Mucosa of stomach (tissue), 1 donor: ENCODE data around the gene PRELID3B.

Experiments used
- H3K27me3 ChIP-seq: one replicate; pipeline ENCODE4 v1.7.0; 2013; ENCODE audit warnings: mild to moderate bottlenecking, low read length; ENCODE audit not compliant: control insufficient read depth, insufficient read depth
- H3K36me3 ChIP-seq: one replicate; pipeline ENCODE4 v1.7.0; 2013; ENCODE audit warnings: low read length; ENCODE audit not compliant: control insufficient read depth, insufficient read depth
- H3K4me1 ChIP-seq: one replicate; pipeline ENCODE4 v1.7.0; 2013; ENCODE audit warnings: mild to moderate bottlenecking, low read length; ENCODE audit not compliant: control insufficient read depth, insufficient read depth
- H3K4me3 ChIP-seq: one replicate; pipeline ENCODE4 v1.7.0; 2013; ENCODE audit warnings: low read length
- H3K9ac ChIP-seq: one replicate; pipeline ENCODE4 v1.7.0; 2013; ENCODE audit warnings: mild to moderate bottlenecking, low read length, moderate library complexity
- H3K9me3 ChIP-seq: one replicate; pipeline ENCODE4 v1.7.0; 2013; ENCODE audit warnings: mild to moderate bottlenecking, low read length, moderate library complexity; ENCODE audit not compliant: control insufficient read depth
- donor health status: Pancreatic carcinoma.

The PRELID3B gene

GRCh38 chr20:58995461-58996225, 46.9 kb downstream of the PRELID3B start:
- H3K9ac ChIP-seq: no peak overlapping the region
- H3K4me1 ChIP-seq: no peaks in the 10 kb centered on the region
- H3K27me3 ChIP-seq: no peaks in the 10 kb centered on the region
- no peak overlapping the region for H3K4me3 ChIP-seq
- H3K36me3 ChIP-seq: peaks cover 17% of the 10 kb centered on the region
- H3K9me3 ChIP-seq: no peaks in the 10 kb centered on the region

- no peak overlapping the region for H3K4me3 ChIP-seq
- H3K4me1 ChIP-seq: no peaks in the 10 kb centered on the region
- H3K27me3 ChIP-seq: no peaks in the 10 kb centered on the region
- H3K9ac ChIP-seq: no peak overlapping the region
- H3K36me3 ChIP-seq: peaks cover 22% of the 10 kb centered on the region
- no peaks in the 10 kb centered on the region for H3K9me3 ChIP-seq
Observed at GRCh38 chr20:58994390-58995159, 48.0 kb downstream of the PRELID3B start.

- H3K4me1 ChIP-seq: no peaks in the 10 kb centered on the region
Observed at GRCh38 chr20:58993332-58994248, 49.0 kb downstream of the PRELID3B start.

GRCh38 chr20:58992911-58993310, 49.7 kb downstream of the PRELID3B start:
- H3K9ac ChIP-seq: no peak overlapping the region
- no peak overlapping the region for H3K4me3 ChIP-seq
- H3K36me3 ChIP-seq: peaks cover 29% of the 10 kb centered on the region
- no peaks in the 10 kb centered on the region for H3K4me1 ChIP-seq
- H3K9me3 ChIP-seq: no peaks in the 10 kb centered on the region
- H3K27me3 ChIP-seq: no peaks in the 10 kb centered on the region

More at GRCh38 chr20:58993332-58994248, 49.0 kb downstream of the PRELID3B start:
- no peak overlapping the region for H3K9ac ChIP-seq
- H3K4me3 ChIP-seq: no peak overlapping the region
- H3K36me3 ChIP-seq: peaks cover 28% of the 10 kb centered on the region
- no peaks in the 10 kb centered on the region for H3K9me3 ChIP-seq
- no peaks in the 10 kb centered on the region for H3K27me3 ChIP-seq

GRCh38 chr20:58991715-58992114, 50.9 kb downstream of the PRELID3B start:
- Histone ChIP-seq H3K9me3 (no peaks in the 10 kb centered on the region), H3K9ac (no peak overlapping the region), H3K36me3 (peaks cover 38% of the 10 kb centered on the region), H3K27me3 (no peaks in the 10 kb centered on the region), H3K4me3 (no peak overlapping the region), H3K4me1 (no peaks in the 10 kb centered on the region)

- Histone ChIP-seq H3K9ac (no peak overlapping the region), H3K36me3 (peaks cover 38% of the 10 kb centered on the region), H3K4me1 (no peaks in the 10 kb centered on the region), H3K9me3 (no peaks in the 10 kb centered on the region), H3K27me3 (no peaks in the 10 kb centered on the region), H3K4me3 (no peak overlapping the region)
Observed at GRCh38 chr20:58990651-58991445, 51.7 kb downstream of the PRELID3B start.

GRCh38 chr20:58989196-58989595, 53.4 kb downstream of the PRELID3B start:
- no peaks in the 10 kb centered on the region for H3K4me1 ChIP-seq
- H3K36me3 ChIP-seq: peaks cover 31% of the 10 kb centered on the region
- no peak overlapping the region for H3K4me3 ChIP-seq
- H3K9me3 ChIP-seq: no peaks in the 10 kb centered on the region
- H3K27me3 ChIP-seq: no peaks in the 10 kb centered on the region
- no peak overlapping the region for H3K9ac ChIP-seq

GRCh38 chr20:58988565-58988882, 54.1 kb downstream of the PRELID3B start:
- no peaks in the 10 kb centered on the region for H3K9me3 ChIP-seq
- no peaks in the 10 kb centered on the region for H3K27me3 ChIP-seq
- H3K4me3 ChIP-seq: no peak overlapping the region
- peaks cover 31% of the 10 kb centered on the region for H3K36me3 ChIP-seq
- H3K4me1 ChIP-seq: no peaks in the 10 kb centered on the region
- no peak overlapping the region for H3K9ac ChIP-seq

GRCh38 chr20:58987790-58988564, 54.6 kb downstream of the PRELID3B start:
- peaks cover 26% of the 10 kb centered on the region for H3K36me3 ChIP-seq
- no peak overlapping the region for H3K4me3 ChIP-seq
- no peaks in the 10 kb centered on the region for H3K27me3 ChIP-seq
- no peaks in the 10 kb centered on the region for H3K9me3 ChIP-seq
- H3K9ac ChIP-seq: no peak overlapping the region
- H3K4me1 ChIP-seq: no peaks in the 10 kb centered on the region

GRCh38 chr20:58986968-58987517, 55.5 kb downstream of the PRELID3B start:
- Histone ChIP-seq H3K36me3 (peaks cover 24% of the 10 kb centered on the region), H3K4me1 (peaks cover 8% of the 10 kb centered on the region), H3K9ac (no peak overlapping the region), H3K4me3 (no peak overlapping the region), H3K27me3 (no peaks in the 10 kb centered on the region), H3K9me3 (no peaks in the 10 kb centered on the region)
